22Rv1 (cell line): ENCODE data around the gene PPA2.

Experiments
- H3K27ac ChIP-seq: fragments of 450-650 bp; 2 replicates; pipeline ENCODE4 v1.5.1; 2017
- ZFX ChIP-seq: fragments of 450-650 bp; IDR thresholded peaks from 2 replicates; pipeline ENCODE4 v1.6.1; 2017; ENCODE audit warnings: antibody characterized with exemption, borderline replicate concordance
- TF ChIP-seq, protein P1 (sequence below): fragments of 450-650 bp; IDR thresholded peaks from 2 replicates; pipeline ENCODE4 v1.5.1; 2017; ENCODE audit warnings: mild to moderate bottlenecking

The PPA2 gene

GRCh38 chr4:105503484-105503883 lies 29.6 kb upstream of the PPA2 start:
- TF ChIP-seq, protein P1, sequence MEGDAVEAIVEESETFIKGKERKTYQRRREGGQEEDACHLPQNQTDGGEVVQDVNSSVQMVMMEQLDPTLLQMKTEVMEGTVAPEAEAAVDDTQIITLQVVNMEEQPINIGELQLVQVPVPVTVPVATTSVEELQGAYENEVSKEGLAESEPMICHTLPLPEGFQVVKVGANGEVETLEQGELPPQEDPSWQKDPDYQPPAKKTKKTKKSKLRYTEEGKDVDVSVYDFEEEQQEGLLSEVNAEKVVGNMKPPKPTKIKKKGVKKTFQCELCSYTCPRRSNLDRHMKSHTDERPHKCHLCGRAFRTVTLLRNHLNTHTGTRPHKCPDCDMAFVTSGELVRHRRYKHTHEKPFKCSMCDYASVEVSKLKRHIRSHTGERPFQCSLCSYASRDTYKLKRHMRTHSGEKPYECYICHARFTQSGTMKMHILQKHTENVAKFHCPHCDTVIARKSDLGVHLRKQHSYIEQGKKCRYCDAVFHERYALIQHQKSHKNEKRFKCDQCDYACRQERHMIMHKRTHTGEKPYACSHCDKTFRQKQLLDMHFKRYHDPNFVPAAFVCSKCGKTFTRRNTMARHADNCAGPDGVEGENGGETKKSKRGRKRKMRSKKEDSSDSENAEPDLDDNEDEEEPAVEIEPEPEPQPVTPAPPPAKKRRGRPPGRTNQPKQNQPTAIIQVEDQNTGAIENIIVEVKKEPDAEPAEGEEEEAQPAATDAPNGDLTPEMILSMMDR, result no peak
- no peak for TF ChIP-seq ZFX
- peak overlapping the region; percentile 54 for H3K27ac ChIP-seq

GRCh38 chr4:105496899-105497298 lies 23.0 kb upstream of the PPA2 start:
- no peak overlapping the region for H3K27ac ChIP-seq
- no peak for TF ChIP-seq ZFX
- TF ChIP-seq, protein P1, result peak; percentile 38

DNA sequence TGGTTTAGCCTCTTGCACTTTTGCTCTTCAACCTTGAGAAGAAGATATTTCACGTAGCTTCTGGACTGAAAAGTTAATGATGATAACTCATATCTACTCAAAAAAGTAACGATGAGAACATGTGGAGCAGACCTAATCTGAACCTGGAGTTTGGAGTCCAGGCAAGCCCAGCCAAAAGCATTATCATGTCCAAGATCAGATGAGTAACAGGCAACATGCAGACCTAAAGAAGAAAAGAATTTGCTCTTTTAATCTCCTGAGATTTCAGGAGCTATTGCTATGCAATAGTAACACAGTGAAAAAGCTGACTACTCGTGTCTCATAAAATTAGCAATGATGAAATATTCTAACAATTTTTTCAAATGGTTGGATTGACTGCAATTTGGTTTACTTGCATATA lies 21.8 kb upstream of the PPA2 start:
- TF ChIP-seq, protein P1, result no peak
- TF ChIP-seq ZFX, result no peak
- no peak overlapping the region for H3K27ac ChIP-seq

GRCh38 chr4:105490523-105490922 lies 16.7 kb upstream of the PPA2 start:
- TF ChIP-seq ZFX, result no peak
- TF ChIP-seq, protein P1, result no peak
- H3K27ac ChIP-seq, result no peak overlapping the region

DNA sequence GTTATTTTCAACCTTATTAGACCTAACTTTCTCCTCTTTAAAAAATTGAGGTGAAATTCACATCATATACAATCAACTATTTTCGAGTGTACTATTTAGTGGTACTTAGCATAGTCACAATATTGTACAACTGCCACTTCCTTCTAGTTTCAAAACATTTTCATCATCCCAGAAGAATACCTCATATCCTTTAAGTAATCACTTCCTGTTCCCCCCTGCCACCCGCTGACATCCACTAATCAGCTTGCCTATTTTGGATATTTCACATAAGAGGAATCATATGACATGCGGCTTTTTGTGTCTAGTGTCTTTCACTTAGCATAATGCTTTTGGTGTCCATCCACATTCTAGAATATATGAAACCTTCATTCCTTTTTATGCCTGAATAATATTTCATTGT lies 10.0 kb upstream of the PPA2 start:
- no peak overlapping the region for H3K27ac ChIP-seq

GRCh38 chr4:105474099-105474518 lies 247 bp upstream of the PPA2 start:
- H3K27ac ChIP-seq, result peak overlapping the region; percentile 92
- no peak for TF ChIP-seq ZFX
- TF ChIP-seq, protein P1, result peak; percentile 97

More for the DNA sequence above, 10.0 kb upstream of the PPA2 start:
- no peak for TF ChIP-seq ZFX
- TF ChIP-seq, protein P1, result no peak

DNA sequence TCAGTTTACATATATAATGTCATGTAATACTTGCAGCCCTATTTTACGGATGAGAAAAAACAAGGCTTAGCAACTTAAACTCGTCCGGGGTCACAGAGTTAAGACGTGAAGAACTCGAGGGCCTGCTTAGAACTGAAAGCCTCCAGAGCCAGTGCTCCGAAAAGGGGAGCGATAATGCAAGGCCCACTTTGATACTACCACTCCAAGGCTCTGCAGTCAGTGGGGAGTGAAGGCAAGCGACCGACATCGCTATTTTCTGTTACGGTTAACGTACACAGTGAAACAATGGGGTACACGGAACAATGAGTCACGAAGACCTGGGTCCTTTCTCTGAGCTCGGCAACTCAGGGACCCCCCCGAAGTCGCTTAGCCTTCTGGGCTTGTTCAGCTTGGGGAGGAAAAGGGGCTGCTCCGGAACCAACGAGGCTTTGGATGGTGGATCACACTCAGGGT lies 965 bp downstream of the PPA2 start:
- TF ChIP-seq, protein P1, result no peak
- no peak for TF ChIP-seq ZFX
- H3K27ac ChIP-seq, result peak overlapping the region; percentile 92
